Measurements from ENCODE around the gene CNGB1. TPM values are rescaled to one million over a fixed set of nuclear protein-coding genes. Genes with fewer than 3 reads are reported as not detected.

Gene CNGB1
- total RNA-seq, 1 donor from 2014 or later = under 0.01 TPM

DNA sequence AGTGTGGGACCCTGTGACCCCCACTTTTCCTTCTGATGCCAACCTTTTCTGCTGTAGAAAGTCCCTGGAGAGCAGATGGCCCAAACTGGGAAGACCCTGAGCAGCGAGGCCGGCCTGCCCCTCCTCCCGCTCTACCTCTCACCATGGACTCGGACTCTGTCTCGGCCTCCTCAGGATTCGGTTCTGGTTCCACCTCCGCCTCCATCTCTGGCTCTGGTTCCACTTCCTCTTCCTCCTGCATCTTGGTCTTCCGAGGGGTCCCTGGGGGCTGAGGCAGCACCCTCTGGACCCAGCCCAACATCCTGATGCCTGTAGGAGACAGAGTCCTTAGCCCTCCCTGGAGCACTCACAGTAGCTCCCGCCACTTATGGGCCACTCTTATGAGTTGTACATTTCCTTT is 3.9 kb downstream of the CNGB1 start:
- H3K4me3 ChIP-seq (ENCODE audit: low read depth, low read length) = no peak overlapping the region
- no peak for TF ChIP-seq CTCF (IDR thresholded peaks at IDR 0.05; ENCODE audit: insufficient read depth, low read length, severe bottlenecking)
- DNase-seq (ENCODE audit: low read depth) = no peak
- FAIRE-seq = no peak
- no peaks in the 10 kb centered on the region for H3K27me3 ChIP-seq (ENCODE audit: control insufficient read depth, insufficient read depth, low read length)
- no peaks in the 10 kb centered on the region for H3K36me3 ChIP-seq (ENCODE audit: control insufficient read depth, insufficient read depth, low read length)

DNA sequence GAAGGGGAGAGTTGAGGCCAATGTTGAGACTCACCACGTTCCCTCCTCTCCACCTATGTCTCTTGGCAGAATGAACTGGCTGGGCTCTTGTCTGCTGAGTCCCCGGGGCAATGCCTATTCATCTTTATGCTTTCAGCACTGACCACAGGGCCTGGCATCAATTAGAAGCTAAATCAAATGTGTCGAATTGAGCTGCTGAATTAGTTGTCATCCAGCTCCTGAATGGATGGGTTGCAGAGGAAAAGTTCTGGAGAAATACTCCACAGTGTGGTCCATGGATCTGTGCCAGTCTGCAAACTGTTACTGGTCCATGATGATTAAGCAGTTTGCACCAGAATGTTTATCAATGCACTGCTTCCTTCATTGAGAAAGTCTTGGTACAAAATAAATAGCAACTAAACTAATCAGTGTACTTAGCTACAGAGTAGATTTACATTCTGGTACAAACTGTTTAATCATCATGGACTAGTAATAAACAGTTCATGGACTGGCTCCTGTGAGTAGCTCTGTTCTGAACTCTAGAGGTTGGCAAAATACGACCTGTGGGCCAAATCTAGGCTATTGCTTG is 4.6 kb downstream of the CNGB1 start:
- no peak for TF ChIP-seq CTCF (IDR thresholded peaks at IDR 0.05; ENCODE audit: insufficient read depth, low read length, severe bottlenecking)
- H3K36me3 ChIP-seq (ENCODE audit: control insufficient read depth, insufficient read depth, low read length) = no peaks in the 10 kb centered on the region
- FAIRE-seq = no peak
- DNase-seq (ENCODE audit: low read depth) = peak; percentile 19
- no peaks in the 10 kb centered on the region for H3K27me3 ChIP-seq (ENCODE audit: control insufficient read depth, insufficient read depth, low read length)
- no peak overlapping the region for H3K4me3 ChIP-seq (ENCODE audit: low read depth, low read length)

DNA sequence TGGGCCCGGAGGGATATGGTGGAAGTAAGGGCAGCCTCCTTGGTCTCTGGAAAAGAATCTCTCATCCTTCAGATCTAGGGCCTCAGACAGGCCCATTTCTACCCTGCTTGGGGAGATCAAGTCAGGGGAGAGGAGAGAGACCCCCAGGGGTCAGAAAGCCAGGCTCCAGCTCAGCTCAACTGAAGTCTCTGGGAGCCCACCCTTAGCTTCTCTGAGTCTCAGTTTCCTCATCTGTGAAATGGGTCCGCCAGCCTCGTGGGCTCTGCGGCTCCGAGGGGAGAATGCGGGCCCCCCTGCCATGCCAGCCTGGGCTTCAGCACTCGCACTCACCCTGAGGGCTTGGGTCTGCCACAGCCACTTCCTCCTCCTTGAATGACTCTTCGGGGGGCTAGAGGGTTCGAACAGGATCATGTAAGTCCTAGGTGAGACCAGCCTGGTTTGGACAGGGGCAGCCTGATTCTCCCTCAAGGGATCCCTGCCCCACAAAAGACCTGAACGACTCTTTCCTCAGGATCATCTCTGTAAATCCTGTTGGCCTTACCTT is 6.7 kb downstream of the CNGB1 start:
- Histone ChIP-seq H3K27me3 (ENCODE audit: control insufficient read depth, insufficient read depth, low read length) (no peaks in the 10 kb centered on the region), H3K4me3 (ENCODE audit: low read depth, low read length) (no peak overlapping the region), H3K36me3 (ENCODE audit: control insufficient read depth, insufficient read depth, low read length) (no peaks in the 10 kb centered on the region)
- TF ChIP-seq CTCF (IDR thresholded peaks at IDR 0.05; ENCODE audit: insufficient read depth, low read length, severe bottlenecking) = no peak
- no peak for FAIRE-seq
- no peak for DNase-seq (ENCODE audit: low read depth)

DNA sequence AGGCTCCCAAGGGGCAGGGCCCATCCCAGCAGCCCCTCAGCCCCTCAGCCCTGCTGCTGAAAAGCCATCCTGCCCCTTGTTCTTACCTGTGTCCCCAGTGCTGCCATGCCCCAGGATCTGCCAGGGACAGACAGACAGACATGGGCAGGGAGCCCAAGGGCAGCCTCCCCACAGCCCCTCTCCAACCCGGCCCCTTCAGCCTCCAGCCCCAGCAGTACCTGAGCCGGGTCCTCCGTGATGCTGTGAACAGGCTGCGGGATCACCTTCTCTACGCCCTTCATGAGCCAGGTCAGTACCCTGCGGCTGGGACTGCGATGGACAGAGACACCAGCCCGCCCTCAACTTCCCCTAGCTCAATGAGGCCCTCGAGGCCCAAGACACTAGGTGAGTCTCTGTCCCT is 8.2 kb downstream of the CNGB1 start:
- H3K4me3 ChIP-seq (ENCODE audit: low read depth, low read length) = no peak overlapping the region
- no peaks in the 10 kb centered on the region for H3K36me3 ChIP-seq (ENCODE audit: control insufficient read depth, insufficient read depth, low read length)
- no peak for TF ChIP-seq CTCF (IDR thresholded peaks at IDR 0.05; ENCODE audit: insufficient read depth, low read length, severe bottlenecking)
- H3K27me3 ChIP-seq (ENCODE audit: control insufficient read depth, insufficient read depth, low read length) = no peaks in the 10 kb centered on the region
- DNase-seq (ENCODE audit: low read depth) = no peak
- no peak for FAIRE-seq

DNA sequence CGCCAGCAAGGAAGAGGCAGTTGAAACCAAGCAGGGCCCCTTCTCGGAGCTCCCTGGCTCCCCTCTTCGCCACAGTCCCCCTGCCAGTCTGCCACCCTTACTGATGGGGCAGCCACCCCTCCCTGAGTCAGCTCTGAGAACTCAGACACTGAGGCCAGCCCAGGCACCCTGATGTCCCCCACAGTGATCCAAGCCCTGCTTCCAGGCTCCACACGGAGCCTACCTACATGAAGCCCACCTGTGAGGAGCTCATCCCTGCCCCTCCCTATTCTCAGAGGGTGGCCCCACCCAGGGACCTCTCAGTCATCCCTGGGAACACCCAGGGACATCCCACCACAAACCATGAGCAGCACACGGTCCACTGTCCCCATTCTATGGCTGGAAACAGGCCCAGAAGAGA is 8.9 kb downstream of the CNGB1 start:
- FAIRE-seq (no peak), DNase-seq (ENCODE audit: low read depth) (no peak)
- TF ChIP-seq CTCF (IDR thresholded peaks at IDR 0.05; ENCODE audit: insufficient read depth, low read length, severe bottlenecking) = no peak
- no peaks in the 10 kb centered on the region for H3K36me3 ChIP-seq (ENCODE audit: control insufficient read depth, insufficient read depth, low read length)
- H3K4me3 ChIP-seq (ENCODE audit: low read depth, low read length) = no peak overlapping the region
- no peaks in the 10 kb centered on the region for H3K27me3 ChIP-seq (ENCODE audit: control insufficient read depth, insufficient read depth, low read length)

DNA sequence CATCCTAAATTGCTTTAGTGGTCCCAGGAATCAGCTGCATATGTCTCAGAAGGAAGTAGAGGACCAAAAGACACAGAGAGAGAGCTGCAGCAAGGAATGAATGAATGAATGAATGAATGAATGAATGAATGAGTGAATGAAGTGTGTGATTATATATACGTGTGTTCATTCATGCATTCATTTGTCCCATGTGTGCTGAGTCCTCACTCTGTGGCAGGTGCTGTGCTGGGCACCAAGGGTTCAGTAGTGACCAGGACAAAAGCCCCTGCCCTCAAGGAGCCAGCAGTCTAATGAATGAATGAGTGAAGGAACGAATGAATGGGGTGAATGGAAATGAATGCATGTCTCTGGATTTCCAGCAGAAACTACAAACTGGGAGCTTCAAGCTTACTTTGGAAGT is 9.4 kb downstream of the CNGB1 start:
- no peak overlapping the region for H3K4me3 ChIP-seq (ENCODE audit: low read depth, low read length)
- H3K36me3 ChIP-seq (ENCODE audit: control insufficient read depth, insufficient read depth, low read length) = no peaks in the 10 kb centered on the region
- DNase-seq (ENCODE audit: low read depth) (no peak), FAIRE-seq (no peak)
- H3K27me3 ChIP-seq (ENCODE audit: control insufficient read depth, insufficient read depth, low read length) = no peaks in the 10 kb centered on the region
- no peak for TF ChIP-seq CTCF (IDR thresholded peaks at IDR 0.05; ENCODE audit: insufficient read depth, low read length, severe bottlenecking)

Measured in bronchial epithelial cell (primary cell).